Breast epithelium (tissue), 3 donors: ENCODE results near the gene CCDC71.

Source experiments
- CTCF ChIP-seq, 3 donors: fragments of 450-650 bp; IDR thresholded peaks; one replicate each; pipeline ENCODE4 v1.5.1; 2016 to 2017; ENCODE audit warnings: antibody characterized with exemption in 3 of 3, mild to moderate bottlenecking in 3 of 3, moderate library complexity in 3 of 3
- POLR2A ChIP-seq: fragments of 450-650 bp; IDR thresholded peaks from one replicate; pipeline ENCODE4 v1.6.1; 2016; ENCODE audit warnings: antibody characterized with exemption, mild to moderate bottlenecking, moderate library complexity
- POLR2AphosphoS5 ChIP-seq, 3 donors: sonication (generic); formaldehyde crosslinking; IDR thresholded peaks; one replicate each; pipeline ENCODE4 v1.6.1; 2017; ENCODE audit warnings: antibody characterized with exemption in 3 of 3

- TF ChIP-seq CTCF (IDR thresholded peaks at IDR 0.05) (no peak), POLR2AphosphoS5 (IDR thresholded peaks at IDR 0.05) (no peak), POLR2A (no peak)
Measured at GRCh38 chr3:49182682-49183081, 16.6 kb upstream of the CCDC71 start.
